HCT116 (cell line): ENCODE data around the gene C18orf54. TPM values are rescaled to one million over a fixed set of nuclear protein-coding genes. Genes with fewer than 3 reads are reported as not detected.

Experiments used
- ATAC-seq: fragments of 200-7000 bp; cut with Tn5 transposase; 2 replicates; pipeline ENCODE4 v1.9.1; 2020; ENCODE audit warnings: mild to moderate bottlenecking, moderate library complexity
- BruUV-seq: library from RNA; stranded (reverse); fragments of 400-500 nt; replicated peaks from 2 replicates; lab custom pipeline; 2021; lab: Mats Ljungman, UMichigan
- CTCF ChIA-PET: fragments of 300-600 bp; sonication (Branson Sonifier 250); formaldehyde crosslinking; loops from one replicate; lab custom pipeline; 2021; ENCODE audit warnings: antibody characterized with exemption; lab: Charles Lee
- POLR2A ChIA-PET: fragments of 300-600, 350-600 bp; sonication (Branson Sonifier 250); formaldehyde crosslinking; loops from one replicate; lab custom pipeline; 2021; ENCODE audit warnings: antibody characterized with exemption; lab: Charles Lee
- RAD21 ChIA-PET, 2 experiments: fragments of 300-600 bp; sonication (Branson Sonifier 250); formaldehyde crosslinking; loops; one replicate each; lab custom pipeline; 2023; ENCODE audit warnings: low total read pairs in 2 of 2; ENCODE audit not compliant: uncharacterized antibody in 2 of 2, unreplicated experiment in 2 of 2, low non-redundant PET in 1 of 2; lab: Charles Lee
- DNase-seq: peaks from one replicate; pipeline ENCODE4 v3.0.0-alpha.2; 2010; ENCODE audit warnings: low read depth, low spot score
- H2AFZ ChIP-seq: fragments of 200-600 bp; shearing (Covaris generic), sonication (generic); 2 replicates; pipeline ENCODE4 v1.6.1; 2017; ENCODE audit warnings: low read depth, mixed run types, mixed read lengths, antibody characterized with exemption, low read length; ENCODE audit not compliant: poor library complexity, severe bottlenecking
- H3K27ac ChIP-seq: 2 replicates; pipeline ENCODE4 v1.5.1; 2012; ENCODE audit warnings: low read depth, low read length
- H3K27me3 ChIP-seq: fragments of 200-600 bp; sonication (generic); 2 replicates; pipeline ENCODE4 v1.6.1; 2016; ENCODE audit warnings: mixed run types, low read length, mixed read lengths; ENCODE audit not compliant: insufficient read depth
- H3K36me3 ChIP-seq, 2 experiments: fragments of 200-500 bp in 1 of 2; fragments of 200-600 bp in 1 of 2; sonication (Bioruptor generic) in 1 of 2; sonication (generic) in 1 of 2; 2 replicates each; pipeline versions ENCODE4 v1.5.1 to v1.6.1; 2014 to 2016; ENCODE audit warnings: low read length in 2 of 2, inconsistent platforms in 1 of 2, mixed read lengths in 1 of 2, mixed run types in 1 of 2; ENCODE audit not compliant: insufficient read depth in 2 of 2, control insufficient read depth in 1 of 2
- H3K4me1 ChIP-seq, 2 experiments: fragments of 200-600 bp in 1 of 2; sonication (generic) in 1 of 2; 2 replicates each; pipeline versions ENCODE4 v1.5.1 to v1.6.1; 2012 to 2017; ENCODE audit warnings: low read length in 2 of 2, inconsistent platforms in 1 of 2, mild to moderate bottlenecking in 1 of 2, mixed read lengths in 1 of 2, mixed run types in 1 of 2, moderate library complexity in 1 of 2; ENCODE audit not compliant: insufficient read depth in 2 of 2, control insufficient read depth in 1 of 2
- H3K4me2 ChIP-seq: fragments of 200-600 bp; sonication (generic); 2 replicates; pipeline ENCODE4 v1.6.1; 2017; ENCODE audit warnings: mixed run types, low read length, mixed read lengths
- H3K4me3 ChIP-seq, 2 experiments: fragments of 200-600 bp in 1 of 2; sonication (generic) in 1 of 2; replicated peaks in 1 of 2; 2 replicates each; pipeline ENCODE4 v1.5.1; 2011 to 2016; ENCODE audit warnings: low read length in 2 of 2, control low read depth in 1 of 2, low read depth in 1 of 2, mild to moderate bottlenecking in 1 of 2, mixed read lengths in 1 of 2, mixed run types in 1 of 2
- H3K79me2 ChIP-seq: fragments of 200-600 bp; sonication (generic); 2 replicates; pipeline ENCODE4 v1.6.1; 2017; ENCODE audit warnings: mild to moderate bottlenecking, mixed run types, low read length, moderate library complexity, mixed read lengths; ENCODE audit not compliant: insufficient read depth
- H3K9ac ChIP-seq: fragments of 200-600 bp; sonication (generic); 2 replicates; pipeline ENCODE4 v1.6.1; 2016; ENCODE audit warnings: low read length, mixed read lengths
- H3K9me2 ChIP-seq: fragments of 200-600 bp; sonication (generic), shearing (Covaris generic); 2 replicates; pipeline ENCODE4 v1.6.1; 2017; ENCODE audit warnings: mixed run types, mild to moderate bottlenecking, moderate library complexity; ENCODE audit not compliant: insufficient read depth
- H3K9me3 ChIP-seq, 2 experiments: fragments of 200-500 bp in 1 of 2; fragments of 200-600 bp in 1 of 2; sonication (Bioruptor generic) in 1 of 2; sonication (generic) in 1 of 2; 2 replicates each; pipeline ENCODE4 v1.6.1; 2014 to 2017; ENCODE audit warnings: low read length in 2 of 2, mixed read lengths in 2 of 2, inconsistent platforms in 1 of 2, low read depth in 1 of 2, mild to moderate bottlenecking in 1 of 2, mixed run types in 1 of 2, moderate library complexity in 1 of 2; ENCODE audit not compliant: control insufficient read depth in 1 of 2, insufficient read depth in 1 of 2
- H4K20me1 ChIP-seq: fragments of 200-600 bp; sonication (generic), shearing (Covaris generic); 2 replicates; pipeline ENCODE4 v1.6.1; 2017; ENCODE audit warnings: mixed run types, mild to moderate bottlenecking, moderate library complexity; ENCODE audit not compliant: insufficient read depth
- ATF3 ChIP-seq: IDR thresholded peaks from 2 replicates; pipeline ENCODE4 v1.6.1; 2012
- CEBPB ChIP-seq: IDR thresholded peaks from 2 replicates; pipeline ENCODE4 v1.6.1; 2012; ENCODE audit warnings: low read depth
- CTCF ChIP-seq, 3 experiments: fragments of 200-600 bp in 1 of 3; sonication (generic) in 1 of 3; IDR thresholded peaks in 2 of 3; conservative IDR thresholded peaks in 1 of 3; 2 replicates each; pipeline ENCODE4 v1.5.1; 2012 to 2017; ENCODE audit warnings: low read depth in 2 of 3, low read length in 2 of 3, antibody characterized with exemption in 1 of 3, borderline replicate concordance in 1 of 3, control low read depth in 1 of 3, mild to moderate bottlenecking in 1 of 3, mixed read lengths in 1 of 3, mixed run types in 1 of 3, moderate library complexity in 1 of 3; ENCODE audit not compliant: insufficient read depth in 1 of 3
- EGR1 ChIP-seq: IDR thresholded peaks from 2 replicates; pipeline ENCODE4 v1.6.1; 2012; ENCODE audit warnings: low read depth
- EZH2 ChIP-seq: fragments of 200-600 bp; sonication (generic); IDR thresholded peaks from 2 replicates; pipeline ENCODE4 v1.6.1; 2017; ENCODE audit warnings: antibody characterized with exemption, mixed run types
- EZH2phosphoT487 ChIP-seq: fragments of 200-600 bp; IDR thresholded peaks from 2 replicates; pipeline ENCODE4 v1.6.1; 2018; ENCODE audit warnings: antibody characterized with exemption, borderline replicate concordance
- FOSL1 ChIP-seq: IDR thresholded peaks from 2 replicates; pipeline ENCODE4 v1.6.1; 2012; ENCODE audit warnings: low read depth
- JUND ChIP-seq: IDR thresholded peaks from 2 replicates; pipeline ENCODE4 v1.6.1; 2012
- MAX ChIP-seq: IDR thresholded peaks from 2 replicates; pipeline ENCODE4 v1.6.1; 2012
- POLR2A ChIP-seq: IDR thresholded peaks from 2 replicates; pipeline ENCODE4 v1.7.0; 2011; ENCODE audit warnings: borderline replicate concordance; ENCODE audit not compliant: insufficient read depth, insufficient read length; ENCODE audit errors: extremely low read depth
- POLR2AphosphoS5 ChIP-seq: IDR thresholded peaks from 2 replicates; pipeline ENCODE4 v1.6.1; 2011; ENCODE audit warnings: mild to moderate bottlenecking, low read depth, low read length, moderate library complexity
- RAD21 ChIP-seq: IDR thresholded peaks from 2 replicates; pipeline ENCODE4 v1.6.1; 2012; ENCODE audit warnings: low read depth, mild to moderate bottlenecking
- REST ChIP-seq: IDR thresholded peaks from 2 replicates; pipeline ENCODE4 v1.6.1; 2012; ENCODE audit warnings: low read depth
- SIN3A ChIP-seq: IDR thresholded peaks from 2 replicates; pipeline ENCODE4 v1.6.1; 2012; ENCODE audit warnings: low read depth
- SP1 ChIP-seq: IDR thresholded peaks from 2 replicates; pipeline ENCODE4 v1.6.1; 2012; ENCODE audit warnings: low read depth
- TCF7L2 ChIP-seq: IDR thresholded peaks from 2 replicates; pipeline ENCODE4 v1.7.0; 2011; ENCODE audit warnings: borderline replicate concordance, inconsistent platforms; ENCODE audit not compliant: insufficient read depth, insufficient read length; ENCODE audit errors: extremely low read depth
- YY1 ChIP-seq: IDR thresholded peaks from 2 replicates; pipeline ENCODE4 v1.6.1; 2011; ENCODE audit warnings: low read length, low read depth, moderate library complexity, mild to moderate bottlenecking; ENCODE audit not compliant: insufficient replicate concordance; ENCODE audit errors: extremely low read depth
- ZBTB33 ChIP-seq: IDR thresholded peaks from 2 replicates; pipeline ENCODE4 v1.6.1; 2011; ENCODE audit warnings: mild to moderate bottlenecking, low read length, moderate library complexity; ENCODE audit not compliant: insufficient replicate concordance; ENCODE audit errors: extremely low read depth
- ZFX ChIP-seq: fragments of 450-650 bp; IDR thresholded peaks from 2 replicates; pipeline ENCODE4 v1.6.1; 2017
- ZNF274 ChIP-seq: fragments of 200-500 bp; sonication (Bioruptor generic); IDR thresholded peaks from 2 replicates; pipeline ENCODE4 v1.6.1; 2014; ENCODE audit warnings: mild to moderate bottlenecking, low read depth, low read length, inconsistent platforms
- intact Hi-C: fragments of 100-400 bp; cut with micrococcal nuclease; formaldehyde crosslinking; loops from 2 replicates; pipeline ENCODE4 v1.10.0; 2022
- total RNA-seq: library from RNA; stranded (reverse); gene quantifications from one replicate; pipeline ENCODE4 v1.2.1, GENCODE V29; 2021; ENCODE audit not compliant: unreplicated experiment

The C18orf54 gene
- total RNA-seq, 1 experiment from 2014 or later = 10.0 TPM

- TF ChIP-seq EZH2 (no peak), ATF3 (no peak), POLR2AphosphoS5 (no peak), TCF7L2 (no peak), RAD21 (no peak), YY1 (no peak), SP1 (no peak), MAX (no peak), ZFX (no peak), EGR1 (no peak), CTCF (IDR thresholded peaks at IDR 0.05 in 2 of 3, conservative IDR thresholded peaks at IDR 0.05 in 1 of 3; ENCODE audit: borderline replicate concordance in 1 of 3, insufficient read depth in 1 of 3, low read depth in 2 of 3, low read length in 2 of 3) (no peak), POLR2A (no peak), ZNF274 (no peak), EZH2phosphoT487 (no peak), SIN3A (no peak), REST (no peak), ZBTB33 (no peak), CEBPB (no peak), FOSL1 (no peak), JUND (no peak)
- Histone ChIP-seq H3K4me2 (no peak overlapping the region), H3K4me3 (no peak overlapping the region), H3K36me3 (no peaks in the 10 kb centered on the region), H3K9me3 (no peaks in the 10 kb centered on the region), H3K27ac (no peak overlapping the region), H4K20me1 (no peaks in the 10 kb centered on the region), H3K9me2 (no peaks in the 10 kb centered on the region), H3K9ac (no peak overlapping the region), H3K4me1 (no peaks in the 10 kb centered on the region), H2AFZ (no peak overlapping the region), H3K79me2 (no peaks in the 10 kb centered on the region), H3K27me3 (no peaks in the 10 kb centered on the region)
- RAD21 ChIA-PET = no interaction called here
- CTCF ChIA-PET = no interaction called here
- intact Hi-C loops = no loop called here
- ATAC-seq (no peak), DNase-seq (no peak)
- no TSS peak for BruUV-seq
- POLR2A ChIA-PET = no interaction called here
Measured at GRCh38 chr18:54323561-54323960, 34.1 kb upstream of the C18orf54 start.
